GM12874 (cell line): ENCODE results near the gene KCTD1.

Experiments
- CTCF ChIP-seq: IDR thresholded peaks from 2 replicates; pipeline ENCODE4 v1.5.1; 2011; ENCODE audit warnings: low read depth, mild to moderate bottlenecking, control low read depth, low read length, moderate library complexity; ENCODE audit not compliant: insufficient read depth

Gene KCTD1

DNA sequence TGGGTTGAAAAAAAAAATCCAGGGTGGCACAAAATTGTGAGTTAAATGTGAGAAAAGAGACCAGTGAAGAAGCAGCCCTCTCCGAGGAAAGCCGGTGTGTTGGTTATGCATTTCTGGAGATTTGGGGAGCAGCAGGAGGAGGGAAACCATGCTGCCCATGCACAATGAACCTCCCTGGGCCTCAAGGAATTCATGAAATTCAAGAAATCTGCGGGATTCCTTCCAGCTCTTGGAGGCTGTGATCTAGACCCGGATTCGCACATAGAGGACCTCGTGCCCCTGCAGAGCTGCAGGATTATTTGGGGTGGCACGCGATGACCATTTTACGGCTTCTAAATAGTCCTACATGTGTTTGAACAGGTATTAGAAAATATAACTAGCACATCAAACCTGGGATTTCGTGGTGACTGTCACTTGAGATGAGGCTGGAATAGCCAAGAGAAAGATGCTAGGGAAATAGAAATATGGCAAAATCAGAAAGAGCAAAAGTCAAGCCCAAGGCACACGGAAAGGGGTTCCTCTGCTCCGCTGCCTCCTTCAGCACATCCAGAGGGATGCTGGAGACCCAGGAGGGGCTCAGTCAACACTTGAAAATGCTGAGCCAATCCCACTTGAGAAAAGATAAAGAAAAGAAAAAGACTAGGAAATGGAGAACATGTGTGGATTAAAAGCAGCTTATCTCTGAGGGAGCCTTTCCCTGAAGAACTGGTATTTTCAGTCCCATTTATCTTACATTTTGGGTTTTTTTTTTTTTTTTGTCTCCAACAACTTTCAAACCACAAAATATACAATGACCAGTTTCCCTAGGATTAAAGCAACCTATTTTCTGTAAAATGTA lies 22.0 kb downstream of the KCTD1 start:
- no peak for TF ChIP-seq CTCF

- no peak for TF ChIP-seq CTCF
Observed at GRCh38 chr18:26524504-26525351, 23.6 kb downstream of the KCTD1 start.

DNA sequence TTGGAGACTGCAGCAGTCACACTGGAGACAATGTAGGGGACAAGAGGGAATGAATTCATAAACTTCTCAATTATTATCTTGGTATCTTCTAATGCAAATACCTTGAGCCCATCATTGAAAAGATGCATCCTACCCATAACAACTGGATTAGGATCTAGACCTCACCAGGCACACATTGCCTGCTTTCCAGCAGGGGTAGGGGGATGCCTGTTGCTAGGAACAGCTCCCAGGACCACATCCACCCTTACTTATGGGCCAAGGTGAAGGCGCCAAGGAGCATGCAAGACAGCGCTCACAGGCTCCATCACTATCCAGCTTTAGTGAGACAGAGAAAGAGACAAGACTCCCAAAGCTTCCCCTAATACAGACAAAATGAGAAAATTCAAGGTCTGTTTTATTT lies 24.4 kb downstream of the KCTD1 start:
- no peak for TF ChIP-seq CTCF

GRCh38 chr18:26521617-26522016 lies 26.7 kb downstream of the KCTD1 start:
- no peak for TF ChIP-seq CTCF

DNA sequence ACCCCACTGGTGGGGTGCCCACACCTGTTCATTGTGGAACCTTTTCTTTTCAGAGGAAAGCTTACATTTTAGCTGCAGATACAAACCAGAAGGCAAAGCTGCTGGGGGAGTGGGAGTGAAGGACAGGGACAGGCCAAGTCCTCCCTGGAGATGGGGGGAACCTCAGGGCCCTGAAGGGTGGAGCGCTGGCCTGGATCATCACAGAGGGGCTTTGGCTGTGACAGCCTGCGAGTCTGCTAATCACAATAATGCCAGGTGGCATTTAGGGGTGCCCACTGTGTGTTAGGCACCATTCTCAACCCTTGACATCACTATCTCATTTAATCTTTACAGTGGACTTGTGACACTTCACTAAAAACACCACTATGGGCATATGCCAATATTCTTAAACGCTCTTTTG lies 27.4 kb downstream of the KCTD1 start:
- TF ChIP-seq CTCF = no peak

DNA sequence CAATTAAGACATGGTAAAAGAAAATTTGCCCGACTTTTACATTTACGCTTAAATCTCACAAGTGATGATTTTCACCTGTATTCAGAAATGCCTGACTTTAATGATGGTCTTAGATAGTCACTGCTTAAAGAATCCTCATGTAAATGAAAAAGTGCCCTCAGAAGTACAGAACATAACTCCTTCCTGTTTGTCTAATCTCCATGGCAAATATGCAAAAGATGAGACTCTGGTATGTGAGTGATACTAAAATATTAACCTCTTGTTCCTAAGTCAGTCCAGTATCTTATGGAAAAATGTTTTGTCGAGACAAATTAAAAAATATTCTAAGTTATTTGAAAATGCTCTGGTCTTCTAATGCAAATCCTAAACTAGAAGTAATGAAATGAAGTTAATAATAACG lies 29.2 kb downstream of the KCTD1 start:
- no peak for TF ChIP-seq CTCF

DNA sequence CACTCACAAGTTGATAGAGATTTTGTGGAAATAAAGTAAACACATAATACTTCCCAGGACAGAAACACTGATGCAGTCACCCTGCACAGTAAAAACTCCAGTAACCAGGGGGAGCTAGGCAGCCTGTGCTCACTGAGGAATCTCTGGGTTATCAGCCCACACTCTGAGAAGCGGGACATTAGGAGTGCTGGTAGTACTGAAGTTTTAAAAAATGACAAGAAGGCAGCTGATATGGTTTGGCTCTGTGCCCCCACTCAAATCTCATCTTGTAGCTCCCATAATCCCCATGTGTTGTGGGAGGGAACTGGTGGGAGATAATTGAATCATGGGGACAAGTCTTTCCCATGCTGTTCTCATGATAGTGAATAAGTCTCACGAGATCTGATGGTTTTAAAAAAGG lies 31.4 kb downstream of the KCTD1 start:
- no peak for TF ChIP-seq CTCF
